ENCODE results near the gene PLEKHA5.
"Not testable (repeated sequence)": the region's sequence is repeated elsewhere in the genome, so short reads cannot be mapped to it uniquely, and the experiment has no call there.

The PLEKHA5 gene

DNA sequence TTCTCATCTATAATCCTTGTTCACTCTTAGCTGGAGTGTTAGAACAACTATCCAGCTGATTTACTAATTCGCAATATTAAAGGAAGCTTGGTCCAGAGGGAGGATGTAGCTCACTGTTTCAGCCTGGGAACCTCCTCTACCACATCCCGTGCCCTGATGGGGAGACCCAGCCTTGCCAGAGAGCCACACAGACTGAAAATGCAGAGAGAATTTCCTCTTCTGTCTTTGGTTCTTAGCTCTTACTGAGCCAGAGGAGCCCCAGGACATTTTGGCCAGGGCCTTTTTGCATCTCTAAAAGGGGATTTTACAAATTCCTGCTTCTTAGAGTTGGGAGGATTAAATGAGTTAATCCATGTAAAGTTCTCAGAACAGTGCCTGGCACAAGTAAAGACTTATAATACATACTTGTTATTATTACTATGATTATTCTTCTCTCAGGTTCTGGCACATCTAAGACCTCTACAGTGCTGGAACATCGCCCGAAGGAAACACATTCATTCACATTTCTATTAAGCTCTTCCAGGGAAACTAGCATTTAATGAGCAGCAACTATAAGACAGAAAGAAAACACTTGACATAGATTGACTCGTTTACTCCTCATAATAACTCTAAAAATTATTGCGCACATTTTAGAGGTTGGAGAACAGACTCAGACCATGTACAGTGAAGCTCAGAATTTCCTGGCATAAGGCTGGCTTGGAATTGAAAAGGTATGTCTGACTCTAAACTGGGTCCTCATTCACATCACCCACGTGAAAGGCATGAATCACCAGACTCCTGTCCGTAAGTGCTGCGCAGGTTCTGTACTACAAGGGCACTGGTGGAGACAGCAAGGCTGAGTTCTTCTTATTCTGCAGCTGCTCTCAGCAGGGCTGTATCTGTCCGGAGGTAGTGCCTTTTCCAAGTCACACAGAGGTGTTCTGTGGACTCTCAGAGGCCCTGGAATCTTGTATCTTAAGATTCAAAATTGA lies 282.0 kb downstream of the PLEKHA5 start:
- DNase-seq: no peak

DNA sequence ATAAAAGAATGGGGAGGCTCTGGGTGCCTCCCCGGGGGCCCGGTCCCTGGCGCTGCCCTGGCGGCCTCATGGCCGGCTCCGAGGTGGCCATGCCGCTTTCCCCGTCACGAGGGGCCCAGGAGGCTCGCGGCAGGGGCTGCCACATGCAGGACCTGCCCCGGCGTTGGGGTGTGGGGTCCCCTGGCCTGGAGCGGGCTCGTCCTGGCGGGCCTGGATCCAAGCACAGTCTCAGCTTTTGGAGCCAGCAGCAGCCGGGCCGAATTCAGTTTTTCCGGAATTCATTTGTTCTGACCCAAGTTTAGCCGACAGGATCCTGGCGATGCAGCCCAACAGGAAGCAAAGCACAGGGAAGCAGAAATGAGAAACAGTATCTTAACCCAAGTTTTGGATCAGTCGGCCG lies 283.3 kb downstream of the PLEKHA5 start:
- DNase-seq: no peak

DNA sequence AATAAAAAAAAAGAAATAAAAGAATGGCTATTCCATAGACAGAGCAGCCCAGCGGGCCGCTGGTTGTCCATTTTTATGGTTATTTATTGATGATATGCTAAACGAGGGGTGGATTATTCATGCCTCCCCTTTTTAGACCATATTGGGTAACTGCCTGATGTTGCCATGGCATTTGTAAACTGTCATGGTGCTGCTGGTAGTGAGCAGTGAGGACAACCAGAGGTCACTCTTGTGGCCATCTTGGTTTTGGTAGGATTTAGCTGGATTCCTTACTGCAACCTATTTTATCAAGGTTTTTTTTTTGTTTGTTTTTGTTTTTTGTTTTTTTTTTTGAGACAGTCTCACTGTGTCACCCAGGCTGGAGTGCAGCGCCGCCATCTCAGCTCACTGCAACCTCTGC lies 284.0 kb downstream of the PLEKHA5 start:
- not testable (repeated sequence) for DNase-seq

DNA sequence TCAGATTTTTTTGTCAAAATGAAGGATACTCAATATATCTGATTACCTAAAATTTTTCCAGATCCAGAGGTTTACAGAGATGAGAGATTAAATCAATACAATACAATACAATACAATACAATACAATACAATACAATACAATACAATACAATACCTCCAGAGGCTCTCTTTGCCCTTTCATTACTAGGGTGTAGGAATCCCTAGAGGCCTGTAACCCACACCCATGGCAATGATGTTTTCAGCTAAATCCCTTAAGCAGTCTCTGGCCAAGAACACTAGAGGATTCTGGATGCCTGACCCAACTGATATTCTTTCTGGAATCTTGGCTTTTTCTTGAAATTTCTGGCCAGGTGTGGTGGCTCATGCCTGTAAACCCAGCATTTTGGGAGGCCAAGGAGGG lies 286.0 kb downstream of the PLEKHA5 start:
- no peak for DNase-seq

DNA sequence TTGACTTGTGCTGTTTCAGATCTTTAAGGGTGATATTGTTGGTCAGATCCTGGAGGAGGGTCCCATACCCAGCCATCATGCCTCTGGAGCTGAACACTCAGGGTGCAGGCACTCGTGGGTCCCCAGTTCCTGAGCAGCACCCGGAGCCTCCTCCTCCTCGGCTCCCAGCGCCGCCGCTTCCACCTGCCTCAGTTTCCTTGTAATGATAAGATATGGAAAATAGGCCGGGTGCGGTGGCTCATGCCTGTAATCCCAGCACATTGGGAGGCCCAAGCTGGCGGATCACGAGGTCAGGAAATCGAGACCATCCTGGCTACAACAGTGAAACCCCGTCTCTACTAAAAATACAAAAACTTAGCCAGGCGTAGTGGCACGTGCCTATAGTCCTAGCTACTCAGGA lies 289.6 kb downstream of the PLEKHA5 start:
- DNase-seq: no peak

DNA sequence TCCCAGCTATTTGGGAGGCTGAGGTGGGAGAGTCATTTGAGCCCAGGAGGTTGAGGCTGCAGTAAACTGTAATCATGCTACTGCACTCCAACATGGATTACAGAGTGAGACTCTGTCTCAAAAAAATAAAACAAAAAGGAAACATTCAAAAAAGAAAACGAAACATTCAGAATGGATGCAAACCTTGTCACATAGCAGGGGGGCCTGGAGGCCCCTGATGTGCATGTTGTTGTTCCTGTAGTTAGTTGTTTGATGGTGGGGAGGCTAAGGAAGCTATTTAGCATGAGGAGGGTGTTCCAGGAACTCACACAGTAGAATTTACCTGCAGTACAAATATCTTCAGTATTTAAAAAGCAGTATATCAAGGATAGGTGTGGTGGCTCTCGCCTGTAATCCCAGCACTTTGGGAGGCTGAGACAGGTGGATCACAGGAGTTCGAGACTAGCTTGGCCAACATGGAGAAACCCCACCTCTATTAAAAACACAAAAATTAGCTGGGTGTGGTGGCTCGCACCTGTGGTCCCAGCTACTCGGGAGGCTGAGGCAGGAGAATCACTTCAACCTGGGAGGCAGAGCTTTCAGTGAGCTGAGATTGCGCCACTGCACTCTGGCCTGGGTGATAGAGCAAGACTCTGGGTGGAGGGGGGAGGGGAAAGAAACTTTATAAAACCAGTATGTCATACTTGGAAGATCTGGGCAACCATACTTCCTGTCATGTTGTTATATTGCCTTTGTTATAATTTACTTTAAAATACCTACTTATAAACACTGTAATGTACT lies 292.2 kb downstream of the PLEKHA5 start:
- DNase-seq: no peak

DNA sequence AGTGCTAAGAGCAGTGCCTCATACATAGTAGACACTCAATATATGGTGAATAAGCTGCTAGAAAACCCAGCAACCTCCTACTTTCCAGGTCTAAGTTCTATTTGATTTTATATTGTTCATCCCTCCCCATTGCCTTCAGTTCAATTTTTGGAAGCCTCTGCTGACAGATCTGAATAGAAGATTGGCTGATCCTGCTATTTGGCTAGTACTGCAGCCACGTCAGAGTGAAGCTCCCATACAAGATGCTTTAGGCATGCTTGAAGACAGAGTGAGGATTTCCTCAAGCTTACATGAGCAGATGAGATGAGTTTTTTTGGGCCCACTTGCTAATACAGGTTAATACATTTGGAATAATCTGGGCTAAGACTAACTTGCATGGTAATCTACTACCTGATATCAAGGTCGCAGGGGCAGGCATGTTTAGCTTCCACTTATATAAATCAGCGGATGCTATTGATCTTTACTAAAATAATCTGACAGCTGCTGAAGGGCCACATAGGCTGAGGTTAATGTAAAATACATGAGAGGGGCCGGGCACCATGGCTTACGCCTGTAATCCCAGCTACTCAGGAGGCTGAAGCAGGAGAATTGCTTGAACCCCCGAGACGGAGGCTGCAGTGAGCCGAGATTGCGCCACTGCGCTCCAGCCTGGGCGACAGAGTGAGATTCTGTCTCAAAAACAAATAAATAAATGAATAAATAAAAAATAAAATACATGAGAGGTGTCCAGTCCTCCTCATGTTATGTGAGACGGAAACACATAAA lies 293.8 kb downstream of the PLEKHA5 start:
- no peak for DNase-seq

All from effector CD8-positive, alpha-beta T cell (primary cell).